ENCODE data around the gene TRPV2. TPM values are rescaled to one million over a fixed set of nuclear protein-coding genes. Genes with fewer than 3 reads are reported as not detected.

The TRPV2 gene
- total RNA-seq (10 to 100 TPM; 33.4 to 40.3 TPM), polyA plus RNA-seq (10 to 100 TPM in 1 of 2 donors, 1 to 10 TPM in 1; 8.5 to 27.7 TPM)
- long read RNA-seq, donor 1, transcript TRPV2-201 (15 exons, 2,808 nt), result major isoform, 91 of 189 reads
- long read RNA-seq, donor 1, partial matches to known transcripts, result 30 of 189 reads
- long read RNA-seq, donor 1, other reads (novel, unspliced or antisense), result 68 of 189 reads
- long read RNA-seq, donor 2, transcript TRPV2-201 (15 exons, 2,808 nt), result major isoform, 5 of 18 reads
- long read RNA-seq, donor 2, partial matches to known transcripts, result 6 of 18 reads
- long read RNA-seq, donor 2, other reads (novel, unspliced or antisense), result 7 of 18 reads

- intact Hi-C loops (cut with DNase I), result loop anchor here (5.0 to 10.0 kb wide), 3 partner anchors 33 to 130 kb away; partner anchors contain the start of gene UBB (in 1 of the 2)
- H3K4me3 ChIP-seq (ENCODE audit: low read length in 2 of 2), result peak within 1 kb of the TSS; percentile 1 to 3
- WGBS, 2 donors, result 43 to 52% methylated on average over 21 of the region's 21 CpGs
- H3K27ac ChIP-seq (ENCODE audit: low read depth in 1 of 2, low read length in 2 of 2), result peak within 1 kb of the TSS in 1 of 2 donors; percentile 20
- no peaks in the 10 kb centered on the region for H3K36me3 ChIP-seq (ENCODE audit: control insufficient read depth in 1 of 2, insufficient read depth in 2 of 2, low read length in 1 of 2)
- no peaks in the 10 kb centered on the region for H3K27me3 ChIP-seq (ENCODE audit: control insufficient read depth in 1 of 2, insufficient read depth in 2 of 2, low read length in 1 of 2)
- H3K4me1 ChIP-seq (ENCODE audit: control insufficient read depth in 1 of 2, insufficient read depth in 2 of 2, low read length in 2 of 2), result no peaks in the 10 kb centered on the region
- DNase-seq (no peak), ATAC-seq (ENCODE audit: low FRiP score) (no peak)
- H3K9me3 ChIP-seq (ENCODE audit: control insufficient read depth, low read length), result no peaks in the 10 kb centered on the region
Measured at GRCh38 chr17:16415031-16415924, at the start of gene TRPV2. TSS of gene TRPV2 (plus strand) at chr17:16415571. CDS start at chr17:16417669, 2,098 bp downstream.

GRCh38 chr17:16371742-16372141, 43.6 kb upstream of the TRPV2 start:
- no peaks in the 10 kb centered on the region for H3K27me3 ChIP-seq (ENCODE audit: control insufficient read depth in 1 of 2, insufficient read depth in 2 of 2, low read length in 1 of 2)
- intact Hi-C loops (cut with DNase I), result no loop called here
- ATAC-seq (ENCODE audit: low FRiP score), result no peak
- H3K9me3 ChIP-seq (ENCODE audit: control insufficient read depth, low read length), result no peaks in the 10 kb centered on the region
- H3K27ac ChIP-seq (ENCODE audit: low read depth in 1 of 2, low read length in 2 of 2), result no peak overlapping the region
- H3K36me3 ChIP-seq (ENCODE audit: control insufficient read depth in 1 of 2, insufficient read depth in 2 of 2, low read length in 1 of 2), result no peaks in the 10 kb centered on the region
- H3K4me3 ChIP-seq (ENCODE audit: low read length in 2 of 2), result no peak overlapping the region
- peaks cover 0 to 4% of the 10 kb centered on the region in 2 donors for H3K4me1 ChIP-seq (ENCODE audit: control insufficient read depth in 1 of 2, insufficient read depth in 2 of 2, low read length in 2 of 2)
- no peak for DNase-seq
- WGBS, 2 donors, result 66 to 76% methylated on average over 5 of the region's 5 CpGs

- no peaks in the 10 kb centered on the region for H3K27me3 ChIP-seq (ENCODE audit: control insufficient read depth in 1 of 2, insufficient read depth in 2 of 2, low read length in 1 of 2)
- H3K9me3 ChIP-seq (ENCODE audit: control insufficient read depth, low read length), result no peaks in the 10 kb centered on the region
- ATAC-seq (ENCODE audit: low FRiP score) (peak; percentile 80), DNase-seq (peak in 1 of 2 donors; percentile 53)
- no peaks in the 10 kb centered on the region for H3K36me3 ChIP-seq (ENCODE audit: control insufficient read depth in 1 of 2, insufficient read depth in 2 of 2, low read length in 1 of 2)
- H3K4me3 ChIP-seq (ENCODE audit: low read length in 2 of 2), result no peak overlapping the region
- WGBS, 2 donors, result 21 to 24% methylated on average over 16 of the region's 16 CpGs
- intact Hi-C loops (cut with DNase I), result no loop called here
- peaks cover 0 to 4% of the 10 kb centered on the region in 2 donors for H3K4me1 ChIP-seq (ENCODE audit: control insufficient read depth in 1 of 2, insufficient read depth in 2 of 2, low read length in 2 of 2)
- H3K27ac ChIP-seq (ENCODE audit: low read depth in 1 of 2, low read length in 2 of 2), result no peak overlapping the region
Measured at GRCh38 chr17:16374146-16374938, 41.0 kb upstream of the TRPV2 start.

GRCh38 chr17:16377941-16378341, 37.4 kb upstream of the TRPV2 start:
- WGBS, 2 donors, result 8 to 13% methylated on average over 2 of the region's 2 CpGs
- H3K4me1 ChIP-seq (ENCODE audit: control insufficient read depth in 1 of 2, insufficient read depth in 2 of 2, low read length in 2 of 2), result peaks cover 0 to 4% of the 10 kb centered on the region in 2 donors
- no peaks in the 10 kb centered on the region for H3K36me3 ChIP-seq (ENCODE audit: control insufficient read depth in 1 of 2, insufficient read depth in 2 of 2, low read length in 1 of 2)
- no peak overlapping the region for H3K27ac ChIP-seq (ENCODE audit: low read depth in 1 of 2, low read length in 2 of 2)
- no peak overlapping the region for H3K4me3 ChIP-seq (ENCODE audit: low read length in 2 of 2)
- H3K27me3 ChIP-seq (ENCODE audit: control insufficient read depth in 1 of 2, insufficient read depth in 2 of 2, low read length in 1 of 2), result peaks cover 0 to 1% of the 10 kb centered on the region in 2 donors
- H3K9me3 ChIP-seq (ENCODE audit: control insufficient read depth, low read length), result no peaks in the 10 kb centered on the region
- ATAC-seq (ENCODE audit: low FRiP score), result no peak
- intact Hi-C loops (cut with DNase I), result no loop called here
- no peak for DNase-seq

GRCh38 chr17:16378636-16379282, 36.6 kb upstream of the TRPV2 start:
- no peak overlapping the region for H3K4me3 ChIP-seq (ENCODE audit: low read length in 2 of 2)
- no peaks in the 10 kb centered on the region for H3K36me3 ChIP-seq (ENCODE audit: control insufficient read depth in 1 of 2, insufficient read depth in 2 of 2, low read length in 1 of 2)
- ATAC-seq (ENCODE audit: low FRiP score) (no peak), DNase-seq (peak in 1 of 2 donors; percentile 35)
- H3K4me1 ChIP-seq (ENCODE audit: control insufficient read depth in 1 of 2, insufficient read depth in 2 of 2, low read length in 2 of 2), result peaks cover 0 to 9% of the 10 kb centered on the region in 2 donors
- no peak overlapping the region for H3K27ac ChIP-seq (ENCODE audit: low read depth in 1 of 2, low read length in 2 of 2)
- intact Hi-C loops (cut with DNase I), result no loop called here
- peaks cover 0 to 1% of the 10 kb centered on the region in 2 donors for H3K27me3 ChIP-seq (ENCODE audit: control insufficient read depth in 1 of 2, insufficient read depth in 2 of 2, low read length in 1 of 2)
- no peaks in the 10 kb centered on the region for H3K9me3 ChIP-seq (ENCODE audit: control insufficient read depth, low read length)
- WGBS, 2 donors, result 83 to 85% methylated on average over 17 of the region's 17 CpGs

GRCh38 chr17:16379654-16380053, 35.7 kb upstream of the TRPV2 start:
- Histone ChIP-seq H3K27me3 (ENCODE audit: control insufficient read depth in 1 of 2, insufficient read depth in 2 of 2, low read length in 1 of 2) (peaks cover 0 to 1% of the 10 kb centered on the region in 2 donors), H3K27ac (ENCODE audit: low read depth in 1 of 2, low read length in 2 of 2) (no peak overlapping the region), H3K36me3 (ENCODE audit: control insufficient read depth in 1 of 2, insufficient read depth in 2 of 2, low read length in 1 of 2) (no peaks in the 10 kb centered on the region), H3K4me3 (ENCODE audit: low read length in 2 of 2) (no peak overlapping the region), H3K4me1 (ENCODE audit: control insufficient read depth in 1 of 2, insufficient read depth in 2 of 2, low read length in 2 of 2) (peaks cover 0 to 8% of the 10 kb centered on the region in 2 donors), H3K9me3 (ENCODE audit: control insufficient read depth, low read length) (no peaks in the 10 kb centered on the region)
- DNase-seq, result no peak
- no peak for ATAC-seq (ENCODE audit: low FRiP score)
- intact Hi-C loops (cut with DNase I), result loop anchor here (2.0 to 5.0 kb wide), 3 partner anchors 27 to 58 kb away; partner anchors contain the start of gene TRPV2 (in 1 of the 2)
- 85 to 86% methylated on average over 8 of the region's 8 CpGs for WGBS, 2 donors

- Histone ChIP-seq H3K4me1 (ENCODE audit: control insufficient read depth in 1 of 2, insufficient read depth in 2 of 2, low read length in 2 of 2) (peaks cover 0 to 5% of the 10 kb centered on the region in 2 donors), H3K9me3 (ENCODE audit: control insufficient read depth, low read length) (no peaks in the 10 kb centered on the region), H3K27ac (ENCODE audit: low read depth in 1 of 2, low read length in 2 of 2) (peak within 1 kb of the TSS in 1 of 2 donors; percentile 90), H3K27me3 (ENCODE audit: control insufficient read depth in 1 of 2, insufficient read depth in 2 of 2, low read length in 1 of 2) (peaks cover 0 to 1% of the 10 kb centered on the region in 2 donors), H3K36me3 (ENCODE audit: control insufficient read depth in 1 of 2, insufficient read depth in 2 of 2, low read length in 1 of 2) (no peaks in the 10 kb centered on the region), H3K4me3 (ENCODE audit: low read length in 2 of 2) (peak within 1 kb of the TSS; percentile 79 to 96)
- ATAC-seq (ENCODE audit: low FRiP score) (peak; percentile 98), DNase-seq (peak; percentile 98 to 99)
- intact Hi-C loops (cut with DNase I), result loop anchor here (2.0 to 5.0 kb wide), 3 partner anchors 26 to 56 kb away; partner anchors contain the start of gene TRPV2 (in 1 of the 2)
- 0% methylated on average over 63 to 67 of the region's 67 CpGs for WGBS, 2 donors
Measured at GRCh38 chr17:16380640-16381495, 34.5 kb upstream of the TRPV2 start, which contains the start of gene UBB. TSS of gene UBB (plus strand) at chr17:16381091. CDS start at chr17:16381908, 817 bp downstream.
